Measurements from ENCODE around the gene CACNA2D3.

The CACNA2D3 gene

DNA sequence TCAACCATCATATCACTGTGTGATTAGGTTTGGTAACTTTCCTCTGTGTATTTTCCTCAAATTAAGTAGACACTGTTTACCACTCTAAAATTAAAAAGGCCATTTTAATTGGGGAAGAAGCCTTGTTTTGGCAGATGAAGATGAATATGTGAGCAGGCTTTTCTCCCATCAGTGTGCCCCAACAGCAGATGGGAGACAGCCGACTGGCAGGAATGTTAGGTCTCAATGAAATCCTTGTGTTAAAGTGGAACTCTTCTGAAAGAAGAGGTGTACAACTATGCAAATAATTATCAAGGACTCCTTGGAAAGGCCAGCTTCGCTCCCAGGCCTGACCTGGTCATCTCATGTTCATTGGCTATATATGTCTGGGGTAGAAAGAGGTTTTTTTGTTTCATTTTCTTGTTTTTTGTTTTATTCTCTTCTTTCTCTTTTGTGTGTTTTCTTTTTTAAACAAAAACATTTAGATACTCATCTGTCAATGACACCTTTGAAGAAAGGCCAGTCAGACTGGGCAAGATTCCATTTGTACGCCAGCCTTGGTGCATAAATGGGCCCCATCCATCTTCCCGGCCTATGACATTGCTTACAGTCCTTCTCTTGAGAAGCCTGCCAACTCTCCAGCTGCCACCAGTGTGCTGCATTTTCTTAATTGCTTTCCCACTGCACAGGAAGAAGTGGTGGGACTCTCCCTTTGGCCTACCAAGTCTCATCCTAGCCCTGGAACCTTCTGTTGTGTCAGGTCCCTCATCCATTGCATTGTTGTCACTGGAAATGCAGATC lies 779.7 kb downstream of the CACNA2D3 start:
- DNase-seq, result no peak

DNA sequence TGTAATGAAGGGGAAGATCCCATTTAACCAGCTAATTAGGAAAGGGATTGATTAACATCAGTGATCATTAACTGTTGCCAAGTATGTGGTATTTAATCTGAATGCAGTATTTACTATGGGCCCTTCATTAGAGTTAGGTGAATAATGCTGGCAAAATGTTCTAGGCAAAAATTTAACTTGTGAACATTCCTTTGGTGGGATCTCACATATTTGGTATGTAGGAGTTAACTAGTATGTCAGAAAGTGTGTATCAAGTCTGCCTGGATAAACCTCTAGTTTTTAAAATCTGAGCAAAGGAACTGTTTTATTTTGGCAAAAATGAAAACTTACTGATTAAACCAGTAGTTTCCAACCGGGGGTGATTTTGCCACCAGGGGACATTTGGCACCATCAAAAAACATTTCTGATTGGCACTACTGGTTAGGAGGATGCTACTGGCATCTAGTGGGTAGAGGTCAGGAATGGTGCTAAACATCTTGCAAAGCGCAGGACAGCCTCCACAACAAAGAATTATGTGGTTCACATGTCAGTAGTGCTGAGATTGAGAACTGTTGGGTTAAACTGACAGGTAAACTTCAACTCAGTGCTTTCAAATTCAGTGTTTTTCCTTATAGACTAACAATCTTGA lies 783.0 kb downstream of the CACNA2D3 start:
- no peak for DNase-seq

DNA sequence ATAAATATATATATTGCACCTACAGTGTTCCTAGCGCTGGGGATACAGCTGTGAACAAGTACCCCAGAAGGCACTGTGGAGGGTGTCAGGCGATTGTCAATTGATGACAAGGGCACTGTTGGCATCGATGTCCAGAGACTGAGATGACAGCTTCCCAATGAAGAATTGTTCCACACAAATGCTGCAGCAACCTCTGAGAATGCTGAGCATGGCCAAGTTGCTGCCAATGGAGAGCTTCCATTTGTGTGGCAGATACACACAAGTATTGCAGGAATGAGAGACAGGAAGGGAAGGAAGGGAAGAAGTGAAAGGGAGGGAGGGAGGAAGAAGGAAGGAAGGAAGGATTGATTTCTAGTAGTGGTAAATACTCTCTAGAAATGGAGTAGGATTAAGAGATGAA lies 783.6 kb downstream of the CACNA2D3 start:
- no peak for DNase-seq

DNA sequence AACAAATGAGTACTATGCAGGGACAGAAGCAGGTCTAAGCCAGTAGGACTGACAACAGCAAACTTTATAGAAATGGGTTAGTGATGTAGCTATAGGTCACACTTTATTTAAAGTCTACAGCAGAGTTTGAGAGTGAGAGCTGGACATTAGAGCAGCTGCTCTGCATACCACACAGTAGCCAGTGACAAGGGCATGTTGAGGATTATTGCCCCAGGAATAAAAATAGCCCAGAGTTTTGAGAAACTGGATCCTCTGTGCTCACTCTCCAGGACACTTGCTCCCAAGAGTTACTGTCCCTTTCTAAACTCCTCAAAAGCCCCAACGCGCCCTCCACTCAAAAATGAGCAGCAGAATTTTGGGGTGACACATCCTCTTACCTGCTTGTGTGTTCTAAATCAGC lies 784.4 kb downstream of the CACNA2D3 start:
- no peak for DNase-seq

DNA sequence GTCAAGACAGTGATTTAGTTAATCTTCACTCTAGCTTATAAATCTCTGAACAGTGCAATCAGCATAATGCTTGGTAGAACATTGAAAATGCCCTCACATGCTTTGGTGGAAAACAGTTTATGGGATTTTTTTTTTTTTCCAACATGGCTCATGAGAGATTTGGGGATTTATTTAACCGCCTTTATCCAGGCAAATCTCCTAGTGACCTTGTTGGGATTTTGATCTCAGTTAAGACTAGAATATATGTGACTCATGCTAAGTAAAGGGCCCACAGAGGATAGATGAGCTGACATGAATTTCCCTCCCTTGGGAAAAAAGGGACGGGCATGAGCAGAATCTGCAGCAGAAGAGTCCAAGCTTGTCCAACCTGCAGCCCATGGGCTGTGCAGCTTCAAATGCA lies 786.8 kb downstream of the CACNA2D3 start:
- no peak for DNase-seq

DNA sequence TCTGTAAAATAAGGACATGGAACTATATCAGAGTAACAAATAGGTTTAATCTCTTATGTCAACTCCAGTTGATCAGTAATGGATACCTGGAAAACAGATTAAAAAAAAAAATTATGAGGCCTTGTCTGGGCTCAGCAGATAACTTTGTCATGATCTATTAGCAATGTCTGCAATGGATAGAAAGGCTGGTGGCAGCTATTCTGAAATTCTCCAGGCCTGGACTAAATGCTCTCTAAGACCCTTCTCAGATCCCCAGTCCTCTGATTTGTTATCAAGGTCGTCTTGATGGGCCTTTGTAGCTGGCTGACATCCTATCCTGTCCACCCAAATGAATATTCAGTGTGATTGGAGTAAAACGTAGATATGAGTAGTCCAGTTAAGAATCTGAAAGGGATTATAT lies 791.8 kb downstream of the CACNA2D3 start:
- no peak for DNase-seq

DNA sequence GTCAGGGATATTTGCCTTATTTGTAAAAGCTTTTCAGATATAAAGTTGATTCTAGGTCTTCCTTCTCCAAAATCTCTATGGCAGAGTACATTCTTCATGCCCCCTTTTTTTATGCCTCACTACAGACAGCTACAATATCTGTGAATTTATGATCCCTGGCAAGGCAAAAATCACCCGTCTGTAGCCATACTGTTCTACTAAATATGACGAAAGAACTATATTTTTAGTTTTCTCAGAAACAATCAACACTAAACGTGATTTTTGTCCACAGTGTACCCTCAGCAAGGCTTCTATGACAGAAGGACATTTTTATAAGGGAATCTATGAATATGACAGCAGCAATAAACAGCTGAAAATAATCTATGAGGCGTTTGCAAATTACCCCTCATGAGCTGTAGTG lies 792.8 kb downstream of the CACNA2D3 start:
- DNase-seq, result no peak

DNA sequence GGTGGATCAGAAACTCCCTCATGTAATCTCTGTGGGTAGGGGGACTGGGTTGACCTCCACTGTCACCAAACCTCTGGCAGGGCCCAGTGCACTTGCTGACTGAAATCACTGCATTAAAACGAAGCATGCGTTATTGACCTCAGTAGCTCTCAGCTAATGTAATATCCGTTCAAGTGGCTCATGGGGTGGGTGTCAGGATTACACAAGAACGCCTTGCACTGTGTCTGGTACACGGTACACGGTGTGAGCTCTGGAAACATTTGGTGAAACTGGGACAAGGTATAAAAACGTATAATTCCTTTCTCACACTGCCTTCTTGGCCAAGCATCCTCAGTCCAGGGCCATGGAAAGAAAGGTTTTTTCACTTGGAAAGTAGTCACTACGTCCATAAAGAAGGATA lies 793.6 kb downstream of the CACNA2D3 start:
- no peak for DNase-seq

DNA sequence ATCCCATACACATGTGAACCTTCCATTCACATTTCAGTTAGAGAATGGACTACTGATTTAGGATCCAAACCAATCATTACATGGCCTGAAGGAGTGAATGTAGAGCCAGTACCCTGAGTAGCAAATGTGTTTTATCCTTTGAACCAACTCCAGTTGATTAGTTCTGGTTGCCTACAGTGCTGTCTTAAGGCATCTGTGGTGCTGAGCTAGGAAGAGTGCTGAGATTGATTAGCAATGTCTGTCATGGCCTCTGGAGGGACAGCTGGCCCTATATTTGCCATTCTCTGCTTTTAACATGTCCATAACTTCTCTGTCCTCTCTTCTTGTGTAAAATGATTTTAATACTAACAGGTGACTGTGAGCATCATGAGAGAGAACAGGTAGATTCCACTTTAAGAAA lies 794.4 kb downstream of the CACNA2D3 start:
- DNase-seq, result no peak

DNA sequence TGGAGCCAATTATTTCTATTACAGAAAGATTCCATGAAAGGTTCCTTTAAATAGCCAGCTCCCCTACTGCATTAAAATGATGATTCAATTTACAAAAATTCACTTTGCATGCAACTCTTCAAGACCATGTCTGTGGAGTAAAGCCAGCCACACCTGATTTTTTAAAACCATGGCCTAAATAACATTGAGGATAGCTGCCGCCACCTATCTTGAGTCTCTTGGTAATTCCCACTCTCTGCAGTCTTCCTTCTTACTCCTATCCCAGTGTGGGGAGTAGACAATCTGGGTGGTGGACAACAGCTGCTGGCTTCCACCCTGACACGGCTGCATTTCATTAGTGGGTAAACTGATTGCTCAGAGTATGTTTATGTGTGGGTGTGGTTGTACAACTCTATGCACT lies 794.8 kb downstream of the CACNA2D3 start:
- no peak for DNase-seq

DNA sequence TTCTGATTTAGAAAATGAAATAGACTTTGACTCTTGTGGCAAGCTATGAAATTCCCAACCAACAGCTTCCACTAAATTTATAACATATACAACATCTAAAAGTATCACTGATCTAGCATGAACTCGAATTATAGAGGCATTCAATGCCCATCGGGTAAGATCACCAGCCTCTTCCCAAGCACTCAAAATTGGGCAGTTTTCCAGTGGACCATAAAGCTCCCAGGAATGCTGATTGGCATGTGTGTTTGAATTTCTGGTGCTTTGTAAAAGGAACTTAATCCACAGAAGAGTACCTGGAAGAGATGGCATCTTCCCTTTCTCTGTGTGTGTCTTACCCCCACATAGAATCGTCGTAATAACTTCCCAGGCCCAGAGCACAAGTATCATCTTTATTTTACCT lies 795.5 kb downstream of the CACNA2D3 start:
- no peak for DNase-seq

DNA sequence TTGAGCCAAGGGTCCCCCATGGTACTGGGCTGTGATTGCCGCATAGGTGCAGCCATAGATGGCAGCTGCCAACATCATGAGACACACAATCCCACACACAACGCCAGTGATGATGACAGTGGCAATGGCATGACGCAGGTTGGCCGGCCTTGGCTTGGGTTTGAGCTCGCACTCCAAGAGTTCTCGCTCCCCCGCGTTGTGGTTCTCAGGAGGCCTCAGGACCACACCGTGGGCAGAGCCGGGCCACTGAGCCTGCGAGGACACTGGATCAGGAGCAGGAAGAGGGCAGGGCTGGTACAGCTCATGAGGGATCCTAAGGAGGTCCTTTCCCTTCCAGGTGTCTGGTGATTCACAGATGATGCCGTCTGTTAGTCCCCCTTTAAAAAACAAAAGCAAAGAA lies 796.2 kb downstream of the CACNA2D3 start:
- no peak for DNase-seq

DNA sequence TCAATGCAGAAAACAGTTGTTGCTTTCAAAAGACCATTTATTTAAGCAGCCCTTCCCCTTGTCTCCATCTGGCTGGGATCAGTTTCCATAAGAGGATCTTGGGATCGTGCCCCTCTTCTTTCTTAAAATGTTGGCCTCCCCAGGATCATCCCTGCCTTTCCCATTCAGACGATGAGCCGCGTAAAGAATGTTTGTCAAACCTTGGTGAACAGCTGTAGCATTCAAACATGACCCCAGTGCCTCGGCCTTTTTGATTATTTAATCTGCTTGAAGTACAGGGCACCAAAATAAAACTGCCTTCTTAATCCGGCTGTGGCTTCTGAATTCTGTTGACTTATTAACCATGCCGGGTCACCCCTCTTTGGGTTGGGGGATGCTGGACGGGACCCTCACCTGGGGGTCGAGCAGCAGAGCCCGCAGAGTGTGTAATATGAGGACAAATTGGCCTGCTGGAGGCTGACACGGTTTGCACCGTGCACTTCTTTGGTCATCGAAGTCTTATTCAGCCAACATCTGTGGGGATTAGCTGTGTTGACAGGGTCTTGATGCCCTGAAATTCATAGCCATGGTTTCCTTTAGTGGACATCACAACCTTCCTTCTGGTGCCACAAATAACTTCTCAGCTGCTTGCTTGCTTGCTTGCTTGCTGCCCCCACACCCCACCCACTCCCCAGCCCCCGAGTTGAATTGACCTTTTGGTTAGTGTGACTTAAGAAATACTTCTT lies 805.9 kb downstream of the CACNA2D3 start, which contains the start of gene LRTM1:
Gene LRTM1 (minus strand): TSS at position 14 of the 725 bp plus-strand sequence. CDS start 148 bp downstream, outside the sequence.
- DNase-seq, result no peak

DNA sequence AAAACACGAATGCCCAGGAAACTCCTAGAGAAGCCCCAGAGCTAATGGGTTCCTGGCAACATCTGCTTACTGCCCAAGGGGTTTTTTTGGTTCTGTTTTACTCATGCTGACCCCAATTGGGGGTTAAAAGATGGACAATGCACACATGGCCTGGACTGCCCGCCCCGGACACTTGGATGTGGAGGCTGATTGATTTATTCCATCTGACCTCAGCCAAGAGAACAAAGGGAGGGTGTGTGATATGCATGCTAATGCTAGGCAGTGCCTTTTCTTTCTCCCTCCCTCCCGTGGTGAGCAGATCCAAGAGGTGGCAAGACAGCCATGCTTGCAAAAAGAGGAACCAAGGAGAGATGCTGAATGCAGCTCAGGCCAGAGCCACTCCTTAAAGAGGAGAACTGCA lies 808.8 kb downstream of the CACNA2D3 start:
- DNase-seq, result peak; percentile 32

DNA sequence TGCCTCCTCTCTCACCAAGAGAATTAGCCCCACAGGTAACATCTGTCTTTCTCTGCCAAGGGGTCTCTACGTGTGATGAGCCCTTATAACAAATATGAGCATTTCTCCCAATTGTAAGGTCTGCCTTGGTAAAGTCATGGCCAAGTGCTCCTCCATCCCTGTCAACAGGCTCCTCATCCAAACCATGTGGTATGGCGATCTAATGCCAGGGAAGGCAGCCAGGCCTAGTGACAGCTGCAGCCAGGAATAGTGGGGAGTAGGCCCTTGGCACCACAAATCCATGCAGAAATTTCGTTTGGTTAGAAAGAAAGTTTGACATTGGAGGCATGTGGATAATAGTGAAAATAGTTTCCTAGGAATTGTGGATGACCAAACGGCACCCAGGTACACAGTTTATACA lies 810.3 kb downstream of the CACNA2D3 start:
- DNase-seq, result no peak

DNA sequence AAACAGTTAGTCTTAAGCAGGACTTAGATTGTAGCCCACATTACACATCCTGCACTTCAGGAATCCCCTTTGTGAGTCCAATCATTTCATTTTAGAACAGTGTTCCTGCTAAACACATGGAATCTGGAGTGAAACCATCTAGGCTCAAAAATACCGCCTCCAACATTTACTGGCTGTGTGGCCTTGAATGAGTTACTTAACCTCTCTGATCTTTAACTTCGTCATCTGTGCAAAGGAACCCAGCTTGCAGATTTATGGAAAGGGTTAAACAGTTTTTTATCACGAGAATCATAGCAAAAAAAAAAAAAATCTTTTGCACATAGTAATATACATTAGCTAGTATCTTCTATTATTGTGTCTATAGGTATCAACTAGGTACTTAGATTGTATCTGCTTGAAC lies 813.5 kb downstream of the CACNA2D3 start:
- DNase-seq, result no peak

DNA sequence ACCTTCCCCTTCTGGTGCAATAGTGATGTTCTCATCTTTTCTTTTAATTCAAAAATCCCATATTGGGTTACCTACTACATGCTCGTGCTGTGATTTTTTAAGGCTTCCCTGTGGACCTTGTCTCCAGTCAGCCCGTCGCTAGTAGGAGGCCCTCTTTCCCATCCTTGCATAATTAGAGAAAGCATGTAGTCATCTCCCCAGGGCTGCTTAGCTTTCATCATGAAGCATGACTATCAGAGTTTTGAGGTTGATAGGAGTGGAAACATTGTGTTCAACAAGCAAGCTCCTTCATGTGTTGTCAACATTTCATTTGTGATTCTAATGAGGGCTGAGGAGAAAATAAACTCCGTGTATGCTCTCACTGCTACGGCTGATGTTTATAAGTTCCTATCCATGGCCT lies 814.2 kb downstream of the CACNA2D3 start:
- no peak for DNase-seq

DNA sequence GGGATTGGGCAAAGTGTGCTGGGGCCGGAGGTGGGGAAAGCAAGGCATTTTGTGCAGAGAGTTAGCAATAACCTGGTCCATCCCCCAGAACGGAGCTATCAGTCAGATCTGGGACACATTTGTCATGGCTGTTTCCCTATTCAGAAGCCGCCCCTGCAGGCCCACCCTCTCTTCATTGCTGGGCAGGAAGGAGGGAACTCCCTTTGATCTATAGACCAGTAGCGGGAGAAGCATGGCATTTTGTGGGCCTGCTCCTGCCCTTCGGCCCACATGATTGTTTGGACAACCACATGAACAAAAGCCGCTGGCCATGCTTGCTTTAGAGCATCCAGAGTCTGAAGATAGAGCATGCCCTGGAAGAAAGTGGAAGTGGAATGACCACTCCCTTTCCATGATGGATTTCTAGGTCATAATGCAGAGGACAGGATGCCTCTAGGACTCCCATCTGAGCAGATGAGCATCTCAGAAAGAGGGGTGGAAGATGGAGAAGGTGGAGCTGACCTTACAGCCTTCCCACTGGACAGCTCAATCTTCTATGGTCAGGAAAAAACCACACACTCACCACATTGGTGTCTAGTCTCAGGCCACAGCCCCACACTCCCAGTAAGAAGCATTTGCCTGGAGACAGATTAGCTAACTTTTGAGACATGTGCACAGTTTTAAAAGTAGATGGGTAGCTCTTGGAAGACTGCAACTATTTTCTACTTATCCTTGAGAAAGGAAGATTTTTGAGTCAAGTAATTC lies 817.4 kb downstream of the CACNA2D3 start:
- no peak for DNase-seq

DNA sequence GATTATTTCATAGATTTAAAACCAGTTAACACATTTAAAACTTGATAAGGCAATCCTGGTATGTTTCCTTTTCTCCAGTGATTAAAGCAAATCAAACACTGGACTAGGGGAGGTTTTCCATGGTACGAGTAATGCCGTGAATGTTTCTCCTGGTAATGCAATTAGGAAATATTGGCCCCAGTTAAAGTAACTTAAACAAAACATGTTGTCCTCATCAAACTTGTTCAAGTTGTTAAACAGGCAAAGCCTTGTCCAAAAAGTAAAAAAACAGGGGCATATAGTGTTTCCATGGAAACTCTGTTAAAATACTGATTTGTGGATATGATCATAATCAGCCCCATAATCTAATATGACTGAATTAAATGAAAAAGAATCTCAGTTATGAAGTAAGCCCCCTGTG lies 818.6 kb downstream of the CACNA2D3 start:
- no peak for DNase-seq

DNA sequence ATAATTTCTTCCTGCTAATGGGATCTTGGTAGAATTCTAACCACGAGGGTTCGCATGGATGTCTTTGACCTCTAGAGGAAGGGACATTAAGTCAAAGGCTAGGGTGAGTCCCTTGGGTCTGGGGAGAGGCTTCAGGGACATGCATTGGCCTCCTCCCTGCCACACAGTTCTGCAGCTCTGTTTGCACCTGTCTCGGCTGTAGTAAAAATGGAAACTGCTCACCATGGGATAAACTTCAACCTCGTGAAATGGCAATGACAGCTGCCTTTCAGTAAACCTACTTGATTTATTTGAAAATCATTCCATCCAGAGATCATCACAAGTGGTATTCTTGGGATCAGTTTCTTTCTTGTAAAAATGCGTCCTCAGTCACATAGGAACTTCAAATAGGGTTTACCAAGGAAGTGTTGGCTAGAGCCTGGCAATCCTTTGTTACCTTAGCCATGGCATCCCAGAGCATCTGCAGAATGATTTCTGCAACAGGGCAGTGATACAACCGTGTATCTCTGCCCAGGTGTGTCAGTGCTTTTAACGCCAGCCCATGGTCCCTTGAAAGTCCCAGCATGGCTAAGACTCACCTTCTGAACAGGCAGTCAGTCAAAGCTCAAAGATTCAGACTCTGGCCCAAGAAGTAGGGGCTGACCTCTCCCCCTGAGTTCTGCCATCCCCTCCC lies 819.5 kb downstream of the CACNA2D3 start:
- DNase-seq, result no peak

DNA sequence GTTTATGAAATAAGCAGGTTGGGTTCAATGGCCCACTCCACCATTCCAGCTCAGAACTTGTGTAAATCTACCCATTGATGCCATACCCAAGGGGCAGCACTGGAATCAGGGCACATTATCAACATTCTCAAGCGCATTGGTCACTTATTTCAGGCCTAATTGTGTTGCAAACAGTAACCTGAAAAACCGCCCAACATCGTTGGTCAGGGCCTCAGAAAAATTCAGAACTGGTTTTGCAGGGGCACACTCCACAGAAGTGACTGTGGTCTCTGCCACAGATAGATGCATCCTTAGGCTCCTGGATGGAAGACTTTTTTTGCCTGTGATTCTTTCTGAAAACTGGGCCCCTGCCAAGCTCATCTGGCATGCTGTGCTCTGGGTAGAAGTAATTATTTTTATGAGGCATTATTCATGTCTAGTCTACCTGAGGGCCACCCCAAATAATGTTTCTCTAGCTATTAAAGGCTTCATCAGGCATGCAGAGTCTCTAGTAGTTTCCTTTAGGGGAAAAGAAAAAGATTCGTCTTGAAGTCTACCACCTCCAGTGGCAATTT lies 827.2 kb downstream of the CACNA2D3 start:
- DNase-seq, result peak; percentile 77

DNA sequence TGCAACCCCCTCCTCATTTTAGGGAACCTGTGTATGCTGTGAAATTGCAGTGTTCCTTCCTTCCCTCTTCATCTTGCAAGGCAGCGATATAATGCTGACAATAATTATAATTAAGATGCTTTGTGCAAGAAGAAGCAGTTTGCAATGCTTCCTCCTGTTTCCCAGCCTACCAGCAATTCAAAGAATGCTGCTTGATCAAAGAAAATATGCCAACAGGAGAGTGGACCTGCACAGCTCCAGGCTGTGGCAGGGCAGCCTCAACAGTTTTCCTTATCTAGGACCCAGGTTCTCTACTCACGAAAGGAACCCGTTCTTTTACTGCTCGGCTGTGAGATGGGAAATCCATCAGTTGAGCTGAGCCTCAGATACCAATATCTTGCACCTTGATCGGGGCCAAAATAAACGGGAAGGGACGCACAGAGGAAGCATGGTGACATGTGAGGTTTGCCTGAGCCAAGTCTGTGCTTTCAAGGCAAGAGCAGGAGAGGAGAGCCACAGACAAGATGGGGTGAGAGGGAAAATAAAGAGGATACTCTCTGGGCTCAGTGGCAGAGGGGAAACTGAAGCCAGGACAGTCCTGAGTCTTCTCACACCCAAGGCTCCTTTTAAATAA lies 828.1 kb downstream of the CACNA2D3 start:
- DNase-seq, result no peak
